Lower leg skin (tissue), 4 donors: ENCODE results near the gene MAGI2. TPM values are rescaled to one million over a fixed set of nuclear protein-coding genes. Genes with fewer than 3 reads are reported as not detected.

ENCODE experiments used
- DNase-seq, 2 donors: peaks; one replicate each; pipeline ENCODE4 v3.0.0-alpha.2; 2019; ENCODE audit warnings: low spot score in 2 of 2
- H3K4me3 ChIP-seq: fragments of 200-600 bp; sonication (generic); 2 replicates; pipeline ENCODE4 v1.5.1; 2017; ENCODE audit warnings: mild to moderate bottlenecking, low read depth; ENCODE audit not compliant: poor library complexity, severe bottlenecking
- CTCF ChIP-seq, 3 donors: fragments of 450-650 bp; IDR thresholded peaks; one replicate each; pipeline ENCODE4 v1.5.1; 2016; ENCODE audit warnings: antibody characterized with exemption in 3 of 3, mild to moderate bottlenecking in 3 of 3, moderate library complexity in 2 of 3
- POLR2A ChIP-seq, 2 donors: fragments of 450-650 bp; IDR thresholded peaks; one replicate each; pipeline ENCODE4 v1.6.1; 2016 to 2017; ENCODE audit warnings: antibody characterized with exemption in 2 of 2, mild to moderate bottlenecking in 1 of 2, moderate library complexity in 1 of 2
- WGBS, 2 donors: methylation state at CpG; one replicate each; pipeline ENCODE4 v1.1.5; 2018; 5-methylcytosine and 5-hydroxymethylcytosine counted together
- intact Hi-C: fragments of 100-400 bp; cut with DNase I; formaldehyde crosslinking; loops from one replicate; pipeline ENCODE4 v1.15.0; 2023; ENCODE audit warnings: low total_unique reads
- total RNA-seq, 4 donors: library from RNA; depleted of rRNA; stranded (reverse); fragments of >200 nt; gene quantifications; one replicate each; pipeline ENCODE4 v1.1.0, GENCODE V29; 2016

MAGI2 gene
- total RNA-seq, 4 donors from 2014 or later = 1.6 to 3.0 (median 2.1) TPM

- no peak overlapping the region for H3K4me3 ChIP-seq
- TF ChIP-seq CTCF (IDR thresholded peaks at IDR 0.05) (no peak), POLR2A (IDR thresholded peaks at IDR 0.05) (no peak)
- DNase-seq = no peak
- intact Hi-C loops = no loop called here
- 69 to 79% methylated on average over 8 to 12 of the region's 12 CpGs for WGBS, 2 donors
Observed at GRCh38 chr7:77985232-77985973, 1468.1 kb downstream of the MAGI2 start.

GRCh38 chr7:77983973-77984372 lies 1469.5 kb downstream of the MAGI2 start:
- 93 to 94% methylated on average over 4 of the region's 4 CpGs for WGBS, 2 donors
- DNase-seq = no peak
- TF ChIP-seq POLR2A (IDR thresholded peaks at IDR 0.05) (no peak), CTCF (IDR thresholded peaks at IDR 0.05) (no peak)
- intact Hi-C loops = no loop called here
- H3K4me3 ChIP-seq = no peak overlapping the region

GRCh38 chr7:77982926-77983550 lies 1470.4 kb downstream of the MAGI2 start:
- no peak overlapping the region for H3K4me3 ChIP-seq
- TF ChIP-seq CTCF (IDR thresholded peaks at IDR 0.05) (no peak), POLR2A (IDR thresholded peaks at IDR 0.05) (no peak)
- no peak for DNase-seq
- 36 to 40% methylated on average over 5 of the region's 5 CpGs for WGBS, 2 donors
- intact Hi-C loops = no loop called here

- 67 to 70% methylated on average over 3 of the region's 3 CpGs for WGBS, 2 donors
- H3K4me3 ChIP-seq = no peak overlapping the region
- TF ChIP-seq CTCF (IDR thresholded peaks at IDR 0.05) (no peak), POLR2A (IDR thresholded peaks at IDR 0.05) (no peak)
- intact Hi-C loops = no loop called here
- no peak for DNase-seq
Observed at GRCh38 chr7:77980087-77980713, 1473.3 kb downstream of the MAGI2 start.

- WGBS, 2 donors = 86% methylated on average over 5 of the region's 5 CpGs
- intact Hi-C loops = no loop called here
Observed at GRCh38 chr7:77979219-77979618, 1474.2 kb downstream of the MAGI2 start.

More at GRCh38 chr7:77979219-77979618, 1474.2 kb downstream of the MAGI2 start:
- TF ChIP-seq POLR2A (IDR thresholded peaks at IDR 0.05) (no peak), CTCF (IDR thresholded peaks at IDR 0.05) (no peak)
- DNase-seq = no peak
- H3K4me3 ChIP-seq = no peak overlapping the region
